NK-92 (cell line): Measurements from ENCODE around the gene NSD1.

Experiments used
- DNase-seq: peaks from one replicate; lab custom pipeline; 2025; ENCODE audit not compliant: unreplicated experiment; lab: John Stamatoyannopoulos, UW

NSD1 gene

DNA sequence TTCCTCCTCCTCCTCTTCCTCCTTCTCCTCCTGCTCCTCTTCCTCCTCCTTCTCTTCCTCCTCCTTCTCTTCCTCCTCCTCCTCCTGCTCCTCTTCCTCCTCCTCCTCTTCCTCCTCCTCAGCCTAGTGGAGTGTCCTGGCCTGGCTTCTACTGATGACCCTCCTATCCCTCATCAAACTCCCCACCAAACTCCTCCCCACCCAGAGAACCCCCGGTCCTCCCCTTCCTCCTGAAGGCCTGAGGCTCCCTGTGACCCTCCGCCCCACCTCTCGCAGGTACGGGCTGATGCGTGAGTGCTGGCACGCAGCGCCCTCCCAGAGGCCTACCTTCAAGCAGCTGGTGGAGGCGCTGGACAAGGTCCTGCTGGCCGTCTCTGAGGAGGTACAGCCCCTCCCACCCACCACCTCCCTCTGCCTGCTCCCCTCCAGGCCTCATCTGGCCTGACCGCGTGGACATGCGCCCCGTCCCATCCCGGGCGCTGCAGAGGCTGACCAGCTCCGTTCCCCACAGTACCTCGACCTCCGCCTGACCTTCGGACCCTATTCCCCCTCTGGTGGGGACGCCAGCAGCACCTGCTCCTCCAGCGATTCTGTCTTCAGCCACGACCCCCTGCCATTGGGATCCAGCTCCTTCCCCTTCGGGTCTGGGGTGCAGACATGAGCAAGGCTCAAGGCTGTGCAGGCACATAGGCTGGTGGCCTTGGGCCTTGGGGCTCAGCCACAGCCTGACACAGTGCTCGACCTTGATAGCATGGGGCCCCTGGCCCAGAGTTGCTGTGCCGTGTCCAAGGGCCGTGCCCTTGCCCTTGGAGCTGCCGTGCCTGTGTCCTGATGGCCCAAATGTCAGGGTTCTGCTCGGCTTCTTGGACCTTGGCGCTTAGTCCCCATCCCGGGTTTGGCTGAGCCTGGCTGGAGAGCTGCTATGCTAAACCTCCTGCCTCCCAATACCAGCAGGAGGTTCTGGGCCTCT lies 36.3 kb upstream of the NSD1 start:
- no peak for DNase-seq

DNA sequence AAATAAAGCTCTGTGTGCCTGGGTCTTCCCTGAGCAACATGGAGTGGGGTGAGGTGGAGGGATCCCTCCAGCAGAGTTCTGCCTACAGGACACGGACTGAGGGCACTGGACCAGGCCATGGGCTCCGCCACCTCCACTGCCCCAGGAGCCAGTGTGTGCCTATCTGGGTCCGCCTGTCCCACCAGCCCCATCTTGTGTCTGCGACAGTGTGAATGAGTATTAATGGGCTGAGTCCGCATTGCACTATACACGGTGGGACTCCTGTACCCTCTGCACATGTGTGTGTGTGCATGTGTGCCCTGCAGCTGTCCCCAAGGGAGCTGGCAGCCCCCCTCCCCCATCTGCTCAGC lies 35.5 kb upstream of the NSD1 start:
- no peak for DNase-seq

DNA sequence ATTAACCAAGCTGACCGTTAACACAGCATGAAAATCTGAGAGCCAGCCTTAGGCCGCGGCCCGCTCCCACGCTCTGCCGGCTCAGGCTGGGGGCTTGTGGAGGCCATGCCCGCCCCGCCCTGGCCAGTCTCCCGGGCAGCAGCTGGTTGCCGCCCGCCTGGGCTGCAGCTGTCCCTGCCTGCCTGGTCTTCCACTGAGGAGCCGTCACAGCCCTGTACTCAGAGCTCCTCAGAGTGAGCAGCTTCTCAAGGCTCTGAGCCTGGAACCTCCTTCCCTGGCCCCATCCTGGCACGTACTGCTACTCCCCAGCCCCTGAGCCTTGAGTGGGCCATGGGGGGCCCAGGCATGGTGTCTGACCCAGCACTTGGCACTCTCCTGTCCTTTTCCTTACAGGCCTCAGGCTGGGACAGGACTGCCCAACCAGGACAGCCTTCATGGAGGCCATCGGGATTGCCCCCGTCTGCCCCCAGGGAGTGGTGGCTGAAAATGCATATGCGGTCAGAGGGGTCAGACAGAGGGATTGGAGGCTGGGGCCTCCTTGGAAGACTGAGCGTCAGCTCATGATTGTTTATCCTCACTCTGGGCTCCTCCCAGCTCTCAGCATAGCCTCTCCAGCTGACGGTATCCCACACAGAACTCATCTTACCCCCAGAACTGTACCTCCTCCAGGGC lies 35.0 kb upstream of the NSD1 start:
- no peak for DNase-seq

DNA sequence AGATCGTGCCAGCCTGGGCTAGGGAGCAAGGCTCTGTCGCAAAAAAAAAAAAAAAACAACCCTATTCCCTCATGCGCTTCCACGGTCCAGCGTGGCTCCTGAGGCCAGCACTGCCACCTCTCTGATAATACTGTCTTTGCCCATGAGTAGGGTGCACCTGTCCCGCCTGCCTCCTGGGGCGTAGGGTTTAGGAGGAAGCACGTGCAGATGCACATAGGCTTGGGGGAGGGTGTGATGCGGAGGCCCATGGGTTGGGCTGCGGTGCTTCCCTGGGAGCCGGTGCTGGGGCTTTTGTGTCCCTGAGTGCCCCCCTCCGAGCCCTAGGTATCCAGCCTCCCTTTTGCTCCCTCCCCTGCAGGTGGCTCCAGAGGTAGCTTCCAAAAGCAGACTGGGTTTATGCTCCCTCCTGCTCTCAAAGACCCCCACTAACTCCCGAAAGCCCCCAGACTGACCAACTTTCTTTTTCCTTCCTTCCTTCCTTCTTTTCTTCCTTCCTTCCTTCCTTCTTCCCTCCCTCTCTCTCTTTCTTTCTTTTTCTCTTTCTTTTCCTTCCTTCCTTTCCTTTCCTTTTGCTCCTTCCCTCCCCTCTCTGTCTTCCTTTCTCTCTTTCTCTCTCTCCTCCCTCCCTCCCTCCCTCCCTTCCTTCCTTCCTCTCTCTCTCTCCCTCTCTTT lies 34.0 kb upstream of the NSD1 start:
- no peak for DNase-seq

DNA sequence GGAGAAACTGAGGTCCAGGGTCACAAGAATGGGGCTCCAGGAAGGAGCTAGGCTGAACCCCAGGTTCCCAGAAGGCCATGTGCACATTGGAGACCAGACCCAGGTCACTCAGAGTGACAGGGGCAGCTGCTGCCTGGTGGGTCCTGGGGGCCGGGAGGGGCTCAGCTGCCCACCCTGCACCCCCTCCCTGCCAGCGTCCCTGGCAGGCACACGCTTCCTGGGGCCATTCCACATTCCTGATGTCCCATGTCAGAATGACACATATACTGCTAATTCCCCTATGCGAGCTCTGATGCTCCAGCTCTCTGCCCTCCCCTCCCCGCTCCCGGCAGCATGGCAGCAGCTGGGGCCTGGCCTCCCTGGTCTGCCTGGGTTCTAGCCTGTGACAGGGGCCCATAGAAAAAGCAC lies 32.9 kb upstream of the NSD1 start:
- DNase-seq: no peak

DNA sequence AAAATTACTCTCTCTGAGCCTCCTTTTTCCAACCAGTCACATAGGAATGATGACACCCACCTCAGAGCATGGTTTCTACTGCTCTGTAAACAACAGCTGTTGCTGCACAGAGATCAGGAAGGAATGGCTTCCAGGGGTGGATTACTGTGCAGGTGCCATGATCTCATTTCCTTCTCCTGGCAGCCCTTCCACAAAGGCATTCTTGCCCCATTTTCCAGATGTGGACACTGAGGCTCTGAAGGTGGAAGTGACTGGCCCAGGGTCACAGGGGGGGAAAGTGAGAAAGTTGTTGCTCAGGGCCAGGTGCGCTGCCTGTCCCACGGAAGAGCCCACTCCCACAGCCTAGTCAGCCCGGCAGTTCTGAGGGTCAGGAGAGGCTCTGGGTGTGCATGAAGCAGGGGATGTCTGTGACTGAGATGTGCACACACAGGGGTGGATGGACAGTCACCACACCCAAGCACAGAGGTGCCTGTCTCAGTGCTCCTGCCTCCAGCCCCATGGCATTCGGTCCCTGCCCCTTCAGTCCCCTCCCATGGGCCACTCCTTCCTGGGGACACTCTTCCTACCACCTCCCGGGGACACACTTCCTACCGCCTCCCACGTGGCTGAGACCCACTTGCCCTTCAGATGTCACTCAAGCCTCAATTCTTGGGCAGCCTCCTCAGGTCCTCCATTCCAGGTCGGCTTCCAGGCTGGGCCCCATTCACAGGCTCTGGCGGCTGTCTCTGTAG lies 29.9 kb upstream of the NSD1 start:
- DNase-seq: no peak

DNA sequence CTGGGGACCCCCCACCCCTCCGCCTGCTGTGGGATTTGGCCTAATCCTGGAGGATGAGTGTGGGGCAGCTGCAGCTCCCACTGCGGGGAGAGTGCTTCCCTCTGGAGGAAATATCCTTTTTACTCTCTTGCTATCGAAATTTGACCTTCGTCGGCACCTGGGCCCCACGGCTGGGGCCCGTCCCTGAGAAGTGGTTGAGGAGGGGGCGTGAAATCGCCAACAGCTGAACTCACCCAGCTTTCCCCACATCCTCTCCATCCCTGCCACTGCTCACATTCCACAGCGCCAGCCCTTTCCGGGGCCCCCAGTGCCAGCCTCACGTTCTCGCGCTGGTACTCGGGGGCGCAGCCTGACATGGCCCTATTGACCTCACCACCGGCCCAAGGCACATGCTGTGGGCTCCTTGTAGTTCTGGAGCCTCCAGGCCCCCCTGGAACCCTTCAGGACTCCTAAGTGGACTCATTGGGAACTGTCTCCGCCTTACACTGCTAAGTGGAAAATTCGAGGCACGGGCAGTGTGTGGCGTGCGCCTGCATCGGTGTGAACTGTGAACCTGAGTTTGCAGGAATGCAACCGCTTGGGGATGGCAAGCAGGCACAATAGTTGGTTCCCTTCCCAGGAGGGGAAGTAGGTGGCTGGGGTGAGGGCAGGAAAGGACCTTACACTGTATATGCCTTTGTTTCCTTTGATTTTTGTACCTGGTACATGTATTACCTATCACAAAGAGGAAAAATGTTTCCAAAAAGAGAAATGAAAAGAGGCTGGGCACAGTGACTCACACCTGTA lies 27.7 kb upstream of the NSD1 start:
- DNase-seq: no peak

DNA sequence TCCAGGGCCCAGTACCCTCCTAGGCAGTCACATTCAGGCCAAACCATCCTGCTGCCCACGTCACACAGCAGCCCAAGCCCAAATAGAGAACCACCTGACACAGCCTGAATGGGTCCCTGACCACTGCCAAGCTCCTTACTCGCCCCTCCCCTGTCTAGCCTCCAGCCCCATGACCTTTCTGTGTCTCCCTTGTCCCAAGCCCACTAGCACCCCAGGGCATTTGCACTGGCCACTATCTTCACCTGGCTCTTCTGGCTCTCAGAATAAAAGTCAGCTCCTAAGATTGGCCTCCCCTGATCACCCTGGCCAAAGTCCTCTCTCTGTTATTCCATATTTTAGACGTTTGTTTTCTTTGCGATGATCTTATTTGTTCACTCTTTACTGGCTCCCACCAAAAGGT lies 26.4 kb upstream of the NSD1 start:
- DNase-seq: no peak

DNA sequence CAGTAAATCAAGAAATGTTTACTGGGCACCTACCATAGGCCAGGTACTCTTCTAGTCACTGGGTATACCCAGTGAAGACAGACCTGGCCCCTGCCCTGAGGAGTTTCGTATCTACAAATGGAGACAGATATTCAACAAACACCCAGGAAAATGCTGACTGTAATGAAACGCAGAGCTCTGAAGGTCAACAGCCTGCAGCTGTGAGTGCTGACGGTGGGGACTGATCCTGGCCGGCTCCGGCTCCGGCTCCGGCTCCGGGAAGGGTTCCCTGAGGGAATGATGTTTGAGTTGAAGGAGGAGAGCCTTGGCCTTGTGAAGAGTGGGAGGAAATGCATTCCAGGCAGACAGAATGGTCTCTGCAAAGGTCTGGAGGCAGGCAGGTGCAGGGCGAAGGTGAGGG lies 23.8 kb upstream of the NSD1 start:
- DNase-seq: no peak

DNA sequence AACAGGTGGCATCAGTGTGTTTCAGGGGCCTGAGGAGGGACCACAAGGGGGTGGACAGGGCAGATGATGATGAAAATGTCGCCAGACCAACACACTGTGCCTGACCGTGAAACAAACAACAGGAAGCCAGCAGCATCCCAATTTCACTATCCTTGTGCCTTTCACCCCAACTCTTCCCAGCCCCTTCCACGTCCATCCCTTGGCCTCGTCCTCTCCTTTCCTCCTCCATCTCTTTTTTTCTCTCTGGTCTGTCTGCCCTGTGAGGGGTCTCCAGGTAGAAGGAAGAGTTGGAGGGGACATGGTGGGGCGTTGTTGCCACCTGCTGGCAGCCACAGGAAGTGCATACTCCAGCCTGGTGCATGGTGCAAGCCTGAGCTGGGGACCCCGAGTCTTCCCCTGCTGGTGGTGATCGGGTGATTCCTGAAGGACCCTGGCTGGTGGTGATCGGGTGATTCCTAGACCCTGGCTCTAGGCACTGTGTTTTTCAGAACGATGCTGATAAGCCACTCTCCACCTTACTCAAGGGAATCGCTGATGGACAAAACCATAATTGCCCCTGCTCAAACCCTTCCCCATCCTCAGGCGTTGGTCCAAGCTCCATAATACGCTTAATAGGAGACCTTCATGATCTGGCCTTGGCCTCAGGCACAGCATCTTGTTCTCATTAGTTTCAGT lies 21.7 kb upstream of the NSD1 start:
- DNase-seq: no peak

DNA sequence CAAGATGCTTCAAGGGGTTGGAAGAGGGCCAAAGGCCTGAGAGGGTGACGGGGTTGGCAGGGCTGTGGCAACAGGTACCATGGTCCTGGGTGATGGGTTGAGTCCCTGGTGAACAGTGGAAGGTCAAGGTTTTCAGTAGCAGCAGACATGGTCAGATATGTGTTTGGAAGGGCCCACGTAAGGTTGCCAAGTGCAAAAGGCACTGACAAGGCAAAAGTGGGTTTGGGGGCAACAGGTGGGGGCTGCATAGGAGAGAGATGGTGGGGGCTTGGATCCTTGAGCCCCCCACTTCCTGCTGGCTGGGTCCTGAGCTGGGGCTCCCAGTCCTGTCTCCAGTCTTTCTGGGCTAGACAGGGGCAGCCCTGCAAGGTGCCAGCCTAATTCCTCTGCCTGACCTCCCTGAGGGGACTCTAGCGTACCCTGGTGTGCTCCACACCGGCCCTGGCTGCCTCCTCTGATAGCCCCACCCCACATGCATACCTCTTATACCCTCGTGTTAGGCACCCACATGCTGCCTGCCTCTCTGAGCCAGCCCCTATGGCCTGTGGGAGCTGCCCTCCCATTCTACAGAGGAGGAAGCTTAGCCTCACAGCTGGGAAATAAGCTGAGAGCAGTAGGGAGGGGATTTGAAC lies 20.9 kb upstream of the NSD1 start:
- no peak for DNase-seq

DNA sequence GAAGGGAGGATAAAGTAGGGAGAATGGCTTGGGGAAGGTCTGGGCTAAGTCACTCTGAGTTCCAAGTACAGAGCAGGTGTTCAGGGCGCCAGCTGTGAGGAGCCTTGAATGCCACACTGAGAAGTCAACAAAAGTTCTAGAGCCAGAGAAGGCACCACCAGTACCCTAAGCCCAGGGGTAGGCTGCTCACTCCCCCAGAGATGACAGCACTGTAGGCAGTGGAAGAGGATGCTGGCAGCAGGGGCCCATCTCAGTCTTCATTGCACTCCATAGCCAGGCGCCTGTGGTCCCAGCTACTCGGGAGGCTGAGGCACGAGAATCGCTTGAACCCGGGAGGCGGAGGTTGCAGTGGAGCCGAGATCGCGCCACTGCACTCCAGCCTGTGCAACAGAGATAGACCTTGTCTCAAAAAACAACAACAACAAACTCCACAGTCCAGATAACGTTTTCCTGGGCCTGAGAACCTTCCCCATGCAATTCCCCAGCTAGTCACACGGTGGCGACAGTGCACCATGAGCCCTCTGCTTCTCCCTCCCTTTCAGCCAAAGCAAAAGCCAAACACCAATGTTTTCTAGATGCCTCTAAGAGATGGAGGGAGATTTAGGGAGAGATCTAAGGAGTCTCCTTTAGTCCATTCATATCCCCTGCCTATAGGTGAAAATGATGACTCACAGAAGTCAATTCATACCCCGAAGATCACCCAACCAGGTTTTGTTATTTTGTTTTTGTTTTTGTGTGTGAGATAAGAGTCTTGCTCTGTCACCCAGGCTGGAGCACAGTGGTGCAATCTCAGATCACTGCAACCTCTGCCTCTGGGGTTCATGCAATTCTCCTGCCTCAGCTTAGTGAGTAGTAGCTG lies 19.8 kb upstream of the NSD1 start:
- DNase-seq: no peak

DNA sequence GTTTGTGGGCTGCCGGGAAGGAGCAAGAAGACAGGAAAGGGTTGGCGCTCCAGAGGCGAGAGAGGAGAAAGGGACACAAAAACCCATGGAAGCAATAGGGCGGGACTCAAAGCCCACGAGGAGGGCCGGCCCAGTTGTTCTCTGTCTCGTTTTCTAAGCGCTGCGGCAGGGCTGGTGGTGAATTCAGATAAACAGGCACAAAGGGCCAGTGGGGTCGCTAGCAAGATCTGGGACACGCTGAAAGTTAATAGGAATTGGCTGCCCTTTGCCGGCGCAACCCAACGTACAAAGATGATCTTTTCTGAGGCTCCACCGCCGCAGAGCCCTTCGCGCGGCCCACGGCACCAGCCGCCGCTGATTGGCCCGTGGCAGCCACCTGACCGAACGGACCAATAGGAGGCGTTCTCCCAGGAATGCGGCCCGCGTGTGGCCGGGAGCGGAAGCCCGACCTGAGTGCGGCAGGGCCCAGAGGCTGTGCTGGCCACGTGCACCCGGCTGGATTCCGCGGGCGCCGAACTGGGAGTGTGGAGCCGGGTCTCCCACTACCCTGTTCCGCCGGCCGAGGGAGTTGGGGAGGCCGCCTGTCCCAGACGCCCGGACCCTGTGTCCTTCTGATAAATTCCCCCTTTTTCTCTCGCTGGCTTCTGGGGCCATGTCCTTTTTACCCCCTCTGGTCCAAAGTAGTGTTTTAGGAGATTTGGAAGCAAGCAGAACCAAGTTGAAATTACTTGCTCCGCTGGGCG lies 16.8 kb upstream of the NSD1 start:
- DNase-seq: no peak

DNA sequence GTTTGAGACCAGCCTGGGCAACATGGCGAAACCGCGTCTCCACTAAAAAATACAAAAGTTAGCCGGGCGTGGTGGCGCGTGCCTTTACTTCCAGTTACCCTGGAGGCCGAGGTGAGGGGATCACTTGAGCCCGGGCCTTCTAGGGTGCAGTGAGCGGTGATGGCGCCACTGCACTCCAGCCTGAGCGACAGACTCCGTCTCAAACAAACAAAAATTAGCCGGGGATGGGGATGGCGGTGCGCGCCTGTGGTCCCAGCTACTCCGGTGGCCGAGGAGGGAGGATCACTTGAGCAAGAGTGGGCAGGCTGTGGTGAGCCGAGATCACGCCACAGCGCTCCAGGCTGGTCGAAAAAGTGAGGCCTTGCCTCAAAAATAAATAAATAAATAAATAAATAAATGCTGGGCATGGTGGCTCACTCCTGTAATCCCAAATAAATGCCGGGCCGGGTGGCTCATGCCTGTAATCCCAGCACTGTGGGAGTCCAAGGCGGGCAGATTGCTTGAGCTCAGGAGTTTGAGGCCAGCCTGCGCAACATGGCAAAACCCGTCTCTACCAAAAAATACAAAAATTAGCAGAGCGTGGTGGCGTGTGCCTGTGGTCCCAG lies 16.0 kb upstream of the NSD1 start:
- DNase-seq: no peak

DNA sequence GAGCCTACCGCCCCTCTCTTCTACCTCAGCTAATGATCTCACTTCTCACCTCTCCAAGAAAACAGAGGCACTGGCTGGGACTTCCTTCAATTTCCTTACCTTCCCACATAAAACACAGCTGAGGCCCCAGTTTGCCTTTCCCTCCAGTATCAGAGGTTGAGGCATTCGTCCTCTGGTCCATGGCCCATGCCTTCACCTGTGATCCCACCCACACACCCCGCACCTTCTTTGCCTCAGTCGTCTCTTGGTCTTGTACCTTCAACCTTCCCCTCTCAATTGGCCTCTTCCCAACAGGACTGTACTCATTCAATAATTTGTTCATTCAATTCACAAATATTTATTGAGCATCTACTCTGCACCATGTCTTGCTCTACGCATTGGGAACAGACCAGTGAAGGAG lies 11.0 kb upstream of the NSD1 start:
- DNase-seq: no peak

DNA sequence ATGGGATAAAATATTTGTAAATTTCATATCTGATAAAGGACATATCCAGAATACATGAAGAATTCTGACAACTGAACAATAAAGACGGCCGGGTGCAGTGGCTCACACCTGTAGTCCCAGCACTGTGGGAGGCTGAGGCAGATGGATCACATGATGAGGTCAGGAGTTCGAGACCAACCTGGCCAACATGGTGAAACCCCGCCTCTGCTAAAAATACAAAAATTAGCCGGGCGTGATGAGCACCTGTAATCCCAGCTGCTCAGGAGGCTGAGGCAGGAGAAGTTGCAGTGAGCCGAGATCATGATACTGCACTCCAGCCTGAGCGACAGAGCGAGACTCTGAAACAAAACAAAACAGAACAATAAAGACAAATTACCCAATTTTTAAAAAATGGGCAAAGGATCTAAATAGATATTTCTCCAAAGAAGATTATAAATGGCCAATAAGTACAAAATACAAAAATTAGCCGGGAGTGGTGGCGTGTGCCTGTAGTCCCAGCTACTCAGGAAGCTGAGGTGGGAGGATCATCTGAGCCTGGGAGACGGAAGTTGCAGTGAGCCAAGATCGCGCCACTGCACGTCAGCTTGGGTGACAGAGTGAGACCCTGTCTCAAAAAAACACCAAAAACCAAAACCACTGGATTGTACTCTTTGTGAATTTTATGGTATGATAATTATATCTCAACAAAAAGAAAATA lies 9.6 kb upstream of the NSD1 start:
- DNase-seq: no peak

DNA sequence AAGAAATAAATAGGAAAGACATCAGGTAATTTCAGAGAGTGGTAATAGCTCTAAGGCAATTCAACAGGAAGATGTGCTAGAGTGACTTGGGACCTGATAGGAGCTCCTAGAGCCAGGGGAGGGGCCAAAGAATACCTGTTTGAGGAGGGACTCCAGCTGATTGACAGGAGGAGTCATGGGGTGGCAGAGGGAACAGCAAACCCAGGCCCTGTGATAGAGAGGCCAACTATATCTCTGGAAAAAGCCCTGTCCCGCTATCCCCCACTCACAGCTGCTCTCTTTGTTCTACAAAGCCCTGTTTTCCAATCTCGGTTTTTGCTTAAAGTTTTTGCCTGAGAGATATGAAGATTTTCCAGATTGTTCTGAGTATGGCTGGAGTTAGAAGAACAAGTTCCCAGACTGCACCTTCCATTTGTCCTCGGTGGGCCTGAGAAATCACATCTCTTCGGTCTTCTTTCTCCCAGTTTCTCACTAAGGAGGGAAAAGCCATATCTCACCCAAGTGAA lies 9.0 kb upstream of the NSD1 start:
- no peak for DNase-seq
